K562 (cell line): Measurements from ENCODE around the gene SYNJ2. TPM values are rescaled to one million over a fixed set of nuclear protein-coding genes. Genes with fewer than 3 reads are reported as not detected.

Experiments used
- EP300 ChIP-seq: IDR thresholded peaks from 2 replicates; pipeline ENCODE4 v1.6.1; 2012; ENCODE audit warnings: low read length, improper control_type of control experiment
- FUS ChIP-seq: fragments of 200-400 bp; formaldehyde crosslinking; optimal IDR thresholded peaks from 2 replicates; pipeline ENCODE3; 2017; ENCODE audit warnings: low read depth, low read length
- MAX ChIP-seq: sonication (generic); formaldehyde crosslinking; IDR thresholded peaks from 2 replicates; pipeline ENCODE4 v1.9.0; 2022; ENCODE audit warnings: mild to moderate bottlenecking, missing genetic modification reagents
- MGA ChIP-seq: fragments of 450-650 bp; IDR thresholded peaks from 2 replicates; pipeline ENCODE4 v1.6.1; 2016; ENCODE audit warnings: mild to moderate bottlenecking, moderate library complexity
- NR1H2 ChIP-seq: sonication (generic); formaldehyde crosslinking; IDR thresholded peaks from 2 replicates; pipeline ENCODE4 v1.4.0; 2020; ENCODE audit warnings: mild to moderate bottlenecking, missing genetic modification reagents
- POLR3A ChIP-seq: IDR thresholded peaks from 2 replicates; pipeline ENCODE4 v1.6.1; 2011; ENCODE audit warnings: borderline replicate concordance, mild to moderate bottlenecking, moderate library complexity; ENCODE audit not compliant: insufficient read length, insufficient read depth; ENCODE audit errors: extremely low read depth
- PRDM10 ChIP-seq: fragments of 450-650 bp; IDR thresholded peaks from 2 replicates; pipeline ENCODE4 v1.6.1; 2018; ENCODE audit not compliant: partially characterized antibody
- RNF2 ChIP-seq: sonication (generic); IDR thresholded peaks from 2 replicates; pipeline ENCODE4 v1.6.1; 2016
- ZNF311 ChIP-seq: fragments of 250-450 bp; sonication (Bioruptor Pico); IDR thresholded peaks from 2 replicates; pipeline ENCODE4 v1.4.0; 2020; ENCODE audit warnings: mild to moderate bottlenecking, moderate library complexity
- polyA plus RNA-seq, 8 experiments: library from polyadenylated mRNA; depleted of rRNA in 4 of 8; stranded (reverse) in 5 of 8; unstranded in 3 of 8; fragments of >200 nt; fragmentation: Nextera tagmentation in 2 of 8; fragmentation: Illumina TruSeq in 1 of 8; extraction: Ambion mirVana in 2 of 8; extraction: Trizol in 1 of 8; gene quantifications; 2 replicates each; pipeline versions ENCODE4 v1.2.1 to v1.2.3, GENCODE V29; 2011 to 2014; ENCODE audit warnings: inconsistent platforms in 1 of 8, missing spikeins in 1 of 8
- total RNA-seq, 7 experiments: library from RNA; depleted of rRNA in 6 of 7; stranded (reverse); fragments of >200 nt in 6 of 7; fragmentation: Illumina TruSeq in 2 of 7; extraction: Trizol in 2 of 7; gene quantifications; 2 replicates each; pipeline versions ENCODE4 v1.2.1 to v1.2.3, GENCODE V29; 2011 to 2021; ENCODE audit warnings: low replicate concordance in 1 of 7

The SYNJ2 gene
- total and polyA plus RNA-seq, 9 of the 15 experiments (the other 6 are each of a cell fraction or from before 2014, with no cell fraction given) = 3.0 to 27.7 (median 17.8) TPM

- TF ChIP-seq MGA (peak; percentile 96), RNF2 (no peak), EP300 (no peak), PRDM10 (no peak), MAX (peak; percentile 99), ZNF311 (CRISPR knock-in tag) (no peak), POLR3A (no peak), NR1H2 (CRISPR knock-in tag) (no peak), FUS (no peak)
Measured at GRCh38 chr6:157980288-157981131, 1.2 kb upstream of the SYNJ2 start (continued).
